Lung (tissue), 16 donors: Measurements from ENCODE around the gene NRG3. TPM values are rescaled to one million over a fixed set of nuclear protein-coding genes. Genes with fewer than 3 reads are reported as not detected.
A peak's percentile ranks its signal among the peaks of the same experiment; 100 is the strongest.

Source experiments
- ATAC-seq: fragments of 200-7000 bp; cut with Tn5 transposase; one replicate; pipeline ENCODE4 v1.9.1; 2020; ENCODE audit warnings: moderate number of reproducible peaks; ENCODE audit not compliant: insufficient read depth, low FRiP score
- DNase-seq, 3 donors: peaks; one replicate each; pipeline ENCODE4 v3.0.0-alpha.2; 2013 to 2017
- H3K27ac ChIP-seq, 2 donors: one replicate each; pipeline ENCODE4 v1.5.1; 2013; ENCODE audit warnings: mild to moderate bottlenecking in 2 of 2, moderate library complexity in 2 of 2, control low read depth in 1 of 2, inconsistent platforms in 1 of 2, low read depth in 1 of 2, low read length in 1 of 2
- H3K27me3 ChIP-seq, 3 donors: one replicate each; pipeline ENCODE4 v1.5.1; 2013; ENCODE audit warnings: low read length in 2 of 3; ENCODE audit not compliant: control insufficient read depth in 3 of 3, insufficient read depth in 3 of 3
- H3K36me3 ChIP-seq, 4 donors: one replicate each; pipeline ENCODE4 v1.5.1; 2013; ENCODE audit warnings: low read length in 4 of 4, mild to moderate bottlenecking in 1 of 4, moderate library complexity in 1 of 4; ENCODE audit not compliant: control insufficient read depth in 4 of 4, insufficient read depth in 4 of 4
- H3K4me1 ChIP-seq, 5 donors: one replicate each; pipeline ENCODE4 v1.5.1; 2013; ENCODE audit warnings: low read length in 5 of 5, mild to moderate bottlenecking in 2 of 5, moderate library complexity in 1 of 5; ENCODE audit not compliant: control insufficient read depth in 5 of 5, insufficient read depth in 5 of 5
- H3K4me3 ChIP-seq: one replicate; pipeline ENCODE4 v1.5.1; 2013; ENCODE audit warnings: mild to moderate bottlenecking, control low read depth, moderate library complexity
- H3K9ac ChIP-seq, 2 donors: one replicate each; pipeline ENCODE4 v1.5.1; 2013; ENCODE audit warnings: low read length in 2 of 2, control low read depth in 1 of 2; ENCODE audit not compliant: insufficient read depth in 1 of 2
- H3K9me3 ChIP-seq, 4 donors: one replicate each; pipeline ENCODE4 v1.5.1; 2013; ENCODE audit warnings: low read length in 3 of 4, mild to moderate bottlenecking in 1 of 4, moderate library complexity in 1 of 4; ENCODE audit not compliant: control insufficient read depth in 4 of 4, insufficient read depth in 3 of 4
- CTCF ChIP-seq: IDR thresholded peaks from 2 replicates; pipeline ENCODE4 v1.5.1; 2012; ENCODE audit warnings: mild to moderate bottlenecking; ENCODE audit errors: control extremely low read depth, extremely low read depth
- WGBS, 2 donors: extraction: QIAGEN DNeasy Blood & Tissue Kit; methylation state at CpG; one replicate each; pipeline ENCODE4 v1.1.7; 2013; 5-methylcytosine and 5-hydroxymethylcytosine counted together
- long read RNA-seq, 5 donors: transcript quantifications; one replicate each; lab custom pipeline, GENCODE V29; 2026
- polyA plus RNA-seq, 2 donors: library from polyadenylated mRNA; stranded (reverse); fragments of 200-250 nt; gene quantifications; one replicate each; pipeline ENCODE4 v1.2.1, GENCODE V29; 2013
- total RNA-seq, 2 donors: library from RNA; depleted of rRNA in 1 of 2; stranded (reverse); fragments of >200 nt in 1 of 2; gene quantifications; one replicate each; pipeline ENCODE4 v1.2.1, GENCODE V29; 2014 to 2021
- donor health status: control.
- donor health status: control.
- donor health status: Bipolar disorder and iron deficiency.
- donor health status: healthy.
- donor health status: DM: yes; HTN: yes; CAD: no.

NRG3 gene
- total RNA-seq: 1 to 10 TPM; 1.1 to 2.0 TPM
- under 1 TPM; 0.49 to 0.61 TPM for polyA plus RNA-seq
- long read RNA-seq, donor 1: 0 reads
- long read RNA-seq, donor 2: 0 reads
- long read RNA-seq, donor 3: 0 reads
- long read RNA-seq, donor 4: 0 reads
- long read RNA-seq, donor 5: 0 reads

- H3K36me3 ChIP-seq: no peaks in the 10 kb centered on the region
- no peak for TF ChIP-seq CTCF
- DNase-seq (no peak), ATAC-seq (no peak)
- H3K9me3 ChIP-seq: peaks cover 0 to 5% (median 0%) of the 10 kb centered on the region in 4 donors
- peaks cover 0 to 10% (median 7%) of the 10 kb centered on the region in 5 donors for H3K4me1 ChIP-seq
- no peak within 1 kb of the TSS for H3K9ac ChIP-seq
- H3K4me3 ChIP-seq: peak within 1 kb of the TSS; percentile 47
- peaks cover 0 to 51% (median 43%) of the 10 kb centered on the region in 3 donors for H3K27me3 ChIP-seq
- no peak within 1 kb of the TSS for H3K27ac ChIP-seq
- 1 to 2% methylated on average over 48 to 93 of the region's 95 CpGs for WGBS, 2 donors
Observed at GRCh38 chr10:81874875-81875466, at the start of gene NRG3. TSS of gene NRG3 (plus strand) at chr10:81875194.

GRCh38 chr10:81828251-81828650 is 46.7 kb upstream of the NRG3 start:
- Histone ChIP-seq H3K4me1 (no peaks in the 10 kb centered on the region), H3K9ac (no peak overlapping the region), H3K4me3 (no peak overlapping the region), H3K9me3 (peaks cover 0 to 4% (median 1%) of the 10 kb centered on the region in 4 donors), H3K27me3 (no peaks in the 10 kb centered on the region), H3K36me3 (no peaks in the 10 kb centered on the region), H3K27ac (no peak overlapping the region)
- no peak for TF ChIP-seq CTCF
- WGBS, 2 donors: 73 to 81% methylated on average over 4 of the region's 4 CpGs
- ATAC-seq: no peak
- no peak for DNase-seq

GRCh38 chr10:81831060-81831459 is 43.9 kb upstream of the NRG3 start:
- WGBS, 2 donors: 95 to 96% methylated on average over 15 of the region's 15 CpGs
- Histone ChIP-seq H3K27ac (no peak overlapping the region), H3K9ac (no peak overlapping the region), H3K27me3 (no peaks in the 10 kb centered on the region), H3K9me3 (peaks cover 0 to 4% (median 1%) of the 10 kb centered on the region in 4 donors), H3K4me3 (no peak overlapping the region), H3K36me3 (no peaks in the 10 kb centered on the region), H3K4me1 (no peaks in the 10 kb centered on the region)
- no peak for DNase-seq
- ATAC-seq: no peak
- no peak for TF ChIP-seq CTCF

GRCh38 chr10:81838950-81839349 is 36.0 kb upstream of the NRG3 start:
- no peak overlapping the region for H3K27ac ChIP-seq
- TF ChIP-seq CTCF: no peak
- no peak overlapping the region for H3K4me3 ChIP-seq
- no peaks in the 10 kb centered on the region for H3K27me3 ChIP-seq
- H3K9me3 ChIP-seq: no peaks in the 10 kb centered on the region
- ATAC-seq (no peak), DNase-seq (peak in 1 of 3 donors; percentile 3)
- H3K9ac ChIP-seq: no peak overlapping the region
- no peaks in the 10 kb centered on the region for H3K4me1 ChIP-seq
- no peaks in the 10 kb centered on the region for H3K36me3 ChIP-seq
